Prostate gland (tissue), 2 donors: ENCODE measurements around the gene ZNF215.

Source experiments
- POLR2A ChIP-seq: fragments of 450-650 bp; IDR thresholded peaks from one replicate; pipeline ENCODE4 v1.6.1; 2016; ENCODE audit warnings: antibody characterized with exemption, mild to moderate bottlenecking
- POLR2AphosphoS5 ChIP-seq: sonication (generic); formaldehyde crosslinking; IDR thresholded peaks from one replicate; pipeline ENCODE4 v1.6.1; 2017; ENCODE audit warnings: antibody characterized with exemption
- TF ChIP-seq, protein P1 (sequence below), 4 experiments: fragments of 200-600 bp in 2 of 4; fragments of 450-650 bp in 2 of 4; sonication (generic) in 2 of 4; IDR thresholded peaks; 1 replicate in 3 of 4; 2 replicates in 1 of 4; pipeline ENCODE4 v1.5.1; 2016 to 2019; ENCODE audit warnings: antibody characterized with exemption in 4 of 4, mild to moderate bottlenecking in 2 of 4, moderate library complexity in 2 of 4

DNA sequence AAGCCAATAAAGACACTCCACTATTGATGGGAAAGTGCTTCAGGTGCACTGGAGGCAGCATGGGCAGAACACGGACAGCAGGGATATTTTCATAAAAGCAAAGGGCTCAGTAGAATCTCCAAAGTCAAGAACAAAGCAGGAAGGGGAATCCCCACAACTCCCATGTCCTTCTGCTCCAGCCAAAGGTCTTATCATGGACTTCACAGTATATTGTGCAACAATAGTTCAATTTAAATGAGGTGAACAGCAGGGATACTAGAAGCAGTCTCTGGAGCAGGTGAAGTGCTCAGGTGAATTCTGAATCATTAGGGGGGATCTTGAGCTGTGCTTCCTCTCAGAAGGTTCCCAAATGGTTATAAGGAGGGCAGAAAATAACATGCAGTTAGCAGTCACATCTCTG is 27.3 kb upstream of the ZNF215 start:
- TF ChIP-seq POLR2A (no peak), POLR2AphosphoS5 (no peak)
- TF ChIP-seq, protein P1, sequence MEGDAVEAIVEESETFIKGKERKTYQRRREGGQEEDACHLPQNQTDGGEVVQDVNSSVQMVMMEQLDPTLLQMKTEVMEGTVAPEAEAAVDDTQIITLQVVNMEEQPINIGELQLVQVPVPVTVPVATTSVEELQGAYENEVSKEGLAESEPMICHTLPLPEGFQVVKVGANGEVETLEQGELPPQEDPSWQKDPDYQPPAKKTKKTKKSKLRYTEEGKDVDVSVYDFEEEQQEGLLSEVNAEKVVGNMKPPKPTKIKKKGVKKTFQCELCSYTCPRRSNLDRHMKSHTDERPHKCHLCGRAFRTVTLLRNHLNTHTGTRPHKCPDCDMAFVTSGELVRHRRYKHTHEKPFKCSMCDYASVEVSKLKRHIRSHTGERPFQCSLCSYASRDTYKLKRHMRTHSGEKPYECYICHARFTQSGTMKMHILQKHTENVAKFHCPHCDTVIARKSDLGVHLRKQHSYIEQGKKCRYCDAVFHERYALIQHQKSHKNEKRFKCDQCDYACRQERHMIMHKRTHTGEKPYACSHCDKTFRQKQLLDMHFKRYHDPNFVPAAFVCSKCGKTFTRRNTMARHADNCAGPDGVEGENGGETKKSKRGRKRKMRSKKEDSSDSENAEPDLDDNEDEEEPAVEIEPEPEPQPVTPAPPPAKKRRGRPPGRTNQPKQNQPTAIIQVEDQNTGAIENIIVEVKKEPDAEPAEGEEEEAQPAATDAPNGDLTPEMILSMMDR (IDR thresholded peaks at IDR 0.05) = no peak
